ENCODE results near the gene CD79B.
A peak's percentile ranks its signal among the peaks of the same experiment; 100 is the strongest.
"Not testable (repeated sequence)": the region's sequence is repeated elsewhere in the genome, so short reads cannot be mapped to it uniquely, and the experiment has no call there.

Gene CD79B

DNA sequence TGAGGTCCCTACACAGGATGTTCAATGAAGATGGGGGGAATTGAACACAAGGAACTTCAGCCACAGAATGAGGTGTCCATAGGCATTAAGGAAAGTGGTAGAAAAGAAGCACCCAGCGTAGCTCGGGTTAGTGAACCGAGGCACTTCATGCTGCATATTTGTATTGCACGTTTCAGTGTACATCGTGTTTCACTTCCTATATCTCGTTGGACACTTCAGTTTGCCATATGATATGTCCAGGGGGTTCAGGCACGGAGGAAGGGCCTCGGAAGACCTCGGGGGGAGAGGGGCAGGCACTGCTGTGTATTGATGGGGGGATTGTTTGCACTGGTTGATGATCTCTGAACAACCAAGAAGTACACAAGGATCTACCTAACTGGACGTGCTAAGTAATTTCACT is 16.4 kb downstream of the CD79B start:
- DNase-seq (ENCODE audit: insufficient read length, low spot score): not testable (repeated sequence)
- FAIRE-seq: peak; percentile 93
- peak; percentile 82 for TF ChIP-seq SPI1 (IDR thresholded peaks at IDR 0.05; ENCODE audit: low read depth, low read length)

GRCh38 chr17:63914471-63914870 is 17.7 kb downstream of the CD79B start:
- no peak for FAIRE-seq
- DNase-seq (ENCODE audit: insufficient read length, low spot score): no peak
- TF ChIP-seq SPI1 (IDR thresholded peaks at IDR 0.05; ENCODE audit: low read depth, low read length) (no peak), TAF1 (IDR thresholded peaks at IDR 0.05; ENCODE audit: low read depth, low read length) (no peak), POLR2A (IDR thresholded peaks at IDR 0.05; ENCODE audit: low read depth, low read length) (no peak), POU2F2 (IDR thresholded peaks at IDR 0.05; ENCODE audit: low read depth, low read length) (no peak)

GRCh38 chr17:63911657-63912100 is 20.5 kb downstream of the CD79B start:
- DNase-seq (ENCODE audit: insufficient read length, low spot score) (no peak), FAIRE-seq (peak; percentile 45)
- TF ChIP-seq SPI1 (IDR thresholded peaks at IDR 0.05; ENCODE audit: low read depth, low read length) (no peak), POU2F2 (IDR thresholded peaks at IDR 0.05; ENCODE audit: low read depth, low read length) (no peak), TAF1 (IDR thresholded peaks at IDR 0.05; ENCODE audit: low read depth, low read length) (no peak), POLR2AphosphoS5 (IDR thresholded peaks at IDR 0.05; ENCODE audit: low read depth, low read length) (no peak), PAX5 (IDR thresholded peaks at IDR 0.05; ENCODE audit: insufficient read depth, low read length, severe bottlenecking) (no peak)

GRCh38 chr17:63911041-63911635 is 21.0 kb downstream of the CD79B start, which contains the start of gene CSHL1:
CSHL1 (minus strand) TSS chr17:63911258; CDS start chr17:63911196, 62 bp downstream.
- DNase-seq (ENCODE audit: insufficient read length, low spot score) (no peak), FAIRE-seq (no peak)
- TF ChIP-seq TAF1 (IDR thresholded peaks at IDR 0.05; ENCODE audit: low read depth, low read length) (no peak), POLR2A (IDR thresholded peaks at IDR 0.05; ENCODE audit: low read depth, low read length) (no peak)

- no peak for FAIRE-seq
- no peak for DNase-seq (ENCODE audit: insufficient read length, low spot score)
- TF ChIP-seq PAX5 (IDR thresholded peaks at IDR 0.05; ENCODE audit: insufficient read depth, low read length, severe bottlenecking): no peak
- TF ChIP-seq POLR2A (IDR thresholded peaks at IDR 0.05; ENCODE audit: low read depth, low read length): no peak
- no peak for TF ChIP-seq SPI1 (IDR thresholded peaks at IDR 0.05; ENCODE audit: low read depth, low read length)
- no peak for TF ChIP-seq POU2F2 (IDR thresholded peaks at IDR 0.05; ENCODE audit: low read depth, low read length)
- no peak for TF ChIP-seq TAF1 (IDR thresholded peaks at IDR 0.05; ENCODE audit: low read depth, low read length)
- TF ChIP-seq POLR2AphosphoS5 (IDR thresholded peaks at IDR 0.05; ENCODE audit: low read depth, low read length): no peak
Measured at GRCh38 chr17:63910096-63910495, 22.0 kb downstream of the CD79B start.

- FAIRE-seq; DNase-seq (ENCODE audit: insufficient read length, low spot score): not testable (repeated sequence)
Measured at GRCh38 chr17:63909586-63909985, 22.5 kb downstream of the CD79B start.

DNA sequence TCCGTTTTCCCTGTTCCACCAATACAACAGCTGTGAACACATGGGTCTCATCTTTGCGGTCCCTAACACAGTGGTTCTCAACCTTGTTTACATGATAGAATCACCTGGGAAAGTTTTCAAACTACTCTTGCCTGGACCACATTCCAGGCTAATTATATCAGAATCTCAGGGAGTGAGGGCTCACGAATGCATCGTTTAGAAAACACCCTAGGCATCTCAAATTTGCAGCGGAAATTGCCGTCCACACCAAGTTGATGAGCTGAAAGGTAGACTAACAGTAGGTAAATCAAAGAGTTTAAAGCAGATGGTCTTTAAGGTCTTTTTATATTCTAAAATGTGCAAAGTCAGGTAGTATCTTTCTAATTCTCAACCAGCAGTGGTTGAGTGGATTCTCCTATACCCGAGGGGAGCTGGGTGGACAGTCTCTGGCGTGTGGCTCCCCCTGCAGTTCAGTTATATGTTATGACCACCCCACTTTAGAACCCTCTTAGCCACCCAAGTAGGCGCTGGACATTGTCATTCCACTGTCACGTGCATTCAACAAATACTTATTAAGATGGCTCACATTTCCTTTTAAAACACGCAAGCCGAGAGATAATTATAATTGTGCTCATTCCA is 24.9 kb downstream of the CD79B start:
- DNase-seq (ENCODE audit: insufficient read length, low spot score); FAIRE-seq: not testable (repeated sequence)

- not testable (repeated sequence) for DNase-seq (ENCODE audit: insufficient read length, low spot score); FAIRE-seq
Measured at GRCh38 chr17:63904796-63905195, 27.3 kb downstream of the CD79B start.

- DNase-seq (ENCODE audit: insufficient read length, low spot score); FAIRE-seq: not testable (repeated sequence)
Measured at GRCh38 chr17:63903787-63904201, 28.3 kb downstream of the CD79B start.

GRCh38 chr17:63901971-63902370 is 30.2 kb downstream of the CD79B start:
- not testable (repeated sequence) for FAIRE-seq

GRCh38 chr17:63898899-63899798 is 33.0 kb downstream of the CD79B start:
- FAIRE-seq; DNase-seq (ENCODE audit: insufficient read length, low spot score): not testable (repeated sequence)

More at GRCh38 chr17:63901971-63902370, 30.2 kb downstream of the CD79B start:
- DNase-seq (ENCODE audit: insufficient read length, low spot score): not testable (repeated sequence)

GRCh38 chr17:63896524-63897354 is 35.4 kb downstream of the CD79B start, which contains the start of gene CSH1:
CSH1 (minus strand) TSS chr17:63896574; CDS start chr17:63896511, 63 bp downstream.
- not testable (repeated sequence) for FAIRE-seq

DNA sequence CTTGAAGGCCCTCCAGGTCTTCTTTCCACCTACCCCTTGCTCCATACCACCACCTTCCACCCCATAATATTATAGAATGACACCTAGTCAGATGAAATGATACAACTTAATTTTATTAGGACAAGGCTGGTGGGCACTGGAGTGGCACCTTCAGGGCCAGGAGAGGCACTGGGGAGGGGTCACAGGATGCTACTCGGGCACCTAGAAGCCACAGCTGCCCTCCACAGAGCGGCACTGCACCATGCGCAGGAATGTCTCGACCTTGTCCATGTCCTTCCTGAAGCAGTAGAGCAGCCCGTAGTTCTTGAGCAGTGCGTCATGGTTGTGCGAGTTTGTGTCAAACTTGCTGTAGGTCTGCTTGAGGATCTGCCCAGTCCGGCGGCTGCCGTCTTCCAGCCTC is 37.3 kb downstream of the CD79B start:
- not testable (repeated sequence) for DNase-seq (ENCODE audit: insufficient read length, low spot score); FAIRE-seq

More at GRCh38 chr17:63896524-63897354, 35.4 kb downstream of the CD79B start, which contains the start of gene CSH1:
- DNase-seq (ENCODE audit: insufficient read length, low spot score): not testable (repeated sequence)

DNA sequence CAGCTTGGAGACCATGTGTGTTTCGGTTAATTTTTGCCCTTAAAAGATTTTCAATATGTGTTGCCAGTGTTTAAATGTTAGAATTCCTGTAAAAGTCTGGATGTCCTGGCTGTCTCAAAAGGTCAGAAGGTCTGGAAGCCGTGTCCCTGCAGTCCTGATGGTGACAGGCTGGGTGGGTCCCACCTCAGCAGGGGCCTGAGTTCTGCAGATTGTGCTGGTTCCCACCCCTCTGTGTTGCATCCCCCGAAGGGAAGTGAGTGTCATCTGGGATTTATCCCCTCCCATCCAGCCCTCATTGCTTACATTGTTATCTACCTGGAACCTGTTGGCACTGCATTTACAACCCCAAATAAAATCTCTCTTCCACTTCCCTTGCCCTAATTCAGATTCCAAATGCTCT is 38.1 kb downstream of the CD79B start:
- FAIRE-seq; DNase-seq (ENCODE audit: insufficient read length, low spot score): not testable (repeated sequence)

- not testable (repeated sequence) for DNase-seq (ENCODE audit: insufficient read length, low spot score); FAIRE-seq
Measured at GRCh38 chr17:63892316-63893037, 39.7 kb downstream of the CD79B start.

All from GM12891 (cell line).